Adipose tissue (tissue), 3 donors: ENCODE measurements around the gene SYT8. TPM values are rescaled to one million over a fixed set of nuclear protein-coding genes. Genes with fewer than 3 reads are reported as not detected.

Experiments
- H3K27ac ChIP-seq: one replicate; pipeline ENCODE4 v1.5.1; 2013; ENCODE audit warnings: low read depth, low read length
- WGBS, 3 donors: extraction: QIAGEN DNeasy Blood & Tissue Kit; methylation state at CpG; one replicate each; pipeline ENCODE4 v1.1.7; 2013; 5-methylcytosine and 5-hydroxymethylcytosine counted together
- polyA plus RNA-seq, 3 donors: library from polyadenylated mRNA; stranded (reverse); fragments of 200-250 nt; gene quantifications; one replicate each; pipeline ENCODE4 v1.2.3, GENCODE V29; 2013
- donor health status: healthy with polysubstance abuse.
- donor health status: Bipolar disorder and iron deficiency.
- donor health status: healthy.

Gene SYT8
- polyA plus RNA-seq, 3 donors: 0.31 to 7.6 TPM; not detected in 1

DNA sequence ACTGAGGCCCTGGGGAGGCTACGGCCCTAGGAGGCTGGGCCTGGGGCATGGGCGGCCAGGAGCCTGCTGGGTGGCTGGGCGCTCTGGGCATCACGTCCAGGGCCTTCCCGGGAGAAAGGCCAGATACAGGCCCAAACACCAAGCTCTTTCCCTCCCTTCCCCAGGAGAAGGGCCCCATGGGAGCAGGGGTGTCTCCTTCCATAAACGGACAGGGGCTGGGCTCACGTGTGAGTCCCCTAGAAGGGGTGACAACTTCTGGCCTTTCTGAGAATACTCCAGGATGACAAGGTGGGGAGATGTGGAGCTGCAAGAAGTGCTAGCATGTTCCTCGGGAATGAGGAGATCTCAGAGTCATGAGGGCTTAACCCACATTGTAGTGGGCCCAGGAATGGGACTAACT, 19.5 kb upstream of the SYT8 start:
- WGBS, 3 donors: 82 to 94% (median 89%) methylated on average over 8 of the region's 8 CpGs

DNA sequence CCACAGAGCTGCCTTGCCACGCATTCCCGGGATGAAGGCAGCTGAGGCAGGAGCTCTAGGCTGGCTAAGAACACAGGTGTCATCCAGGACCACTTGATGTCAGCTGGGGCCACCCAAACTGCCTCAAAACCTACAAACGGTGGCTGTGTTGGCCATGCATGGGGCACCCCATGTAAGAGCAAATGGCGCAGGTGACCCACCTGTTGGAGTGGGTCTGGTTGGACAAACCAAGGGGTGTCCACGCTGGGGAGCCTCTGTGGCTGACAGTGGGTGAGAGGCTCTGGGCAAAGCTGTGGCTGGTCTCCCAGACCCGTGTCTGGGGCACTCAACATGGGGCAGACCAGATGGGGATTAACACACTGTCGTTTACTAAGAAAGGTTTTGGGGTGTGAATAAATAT, 19.0 kb upstream of the SYT8 start:
- 86 to 88% (median 87%) methylated on average over 7 of the region's 7 CpGs for WGBS, 3 donors
- H3K27ac ChIP-seq: no peak overlapping the region

More for the DNA sequence above, 19.5 kb upstream of the SYT8 start:
- no peak overlapping the region for H3K27ac ChIP-seq

DNA sequence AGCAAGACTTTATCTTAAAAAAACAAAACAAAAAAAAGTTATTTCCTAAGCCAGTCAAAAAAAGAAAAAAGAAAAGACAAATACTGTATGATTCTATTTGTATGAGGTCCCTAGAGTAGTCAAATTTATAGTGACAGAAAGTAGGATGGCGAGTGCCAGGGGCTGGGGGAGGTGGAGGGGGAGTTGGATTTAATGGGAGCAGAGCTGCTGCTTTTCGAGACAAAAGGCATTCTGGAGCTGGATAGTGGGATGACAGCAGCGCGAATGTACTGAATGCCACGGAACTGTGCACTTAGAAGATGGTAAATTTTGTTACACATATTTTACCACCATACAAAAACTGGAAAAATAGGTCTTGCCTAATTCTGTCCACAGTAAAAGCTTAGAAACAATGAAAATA, 17.8 kb upstream of the SYT8 start:
- H3K27ac ChIP-seq: no peak overlapping the region

DNA sequence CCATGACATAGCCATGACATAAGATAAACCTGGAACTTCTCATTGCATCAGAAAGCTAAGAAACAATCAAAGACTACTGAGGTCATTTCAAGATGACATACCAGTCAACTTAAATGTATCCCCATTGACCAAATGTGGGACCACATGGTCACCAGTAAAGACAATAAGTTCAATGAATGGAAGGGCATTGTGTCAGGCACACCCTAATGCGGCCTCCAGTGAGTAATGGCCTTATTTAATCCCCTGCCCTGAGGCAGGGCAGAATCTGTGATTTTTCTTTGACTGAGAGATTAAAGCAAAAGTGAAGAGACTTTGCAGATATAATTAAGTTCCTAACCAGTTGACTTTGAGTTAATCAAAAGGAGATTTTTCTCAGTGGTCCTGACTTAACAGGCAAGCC, 17.3 kb upstream of the SYT8 start:
- WGBS, 3 donors: 78 to 94% (median 85%) methylated on average over 1 of the region's 1 CpG
- no peak overlapping the region for H3K27ac ChIP-seq

More for the DNA sequence above, 17.8 kb upstream of the SYT8 start:
- WGBS, 3 donors: 82 to 92% (median 89%) methylated on average over 5 of the region's 5 CpGs

DNA sequence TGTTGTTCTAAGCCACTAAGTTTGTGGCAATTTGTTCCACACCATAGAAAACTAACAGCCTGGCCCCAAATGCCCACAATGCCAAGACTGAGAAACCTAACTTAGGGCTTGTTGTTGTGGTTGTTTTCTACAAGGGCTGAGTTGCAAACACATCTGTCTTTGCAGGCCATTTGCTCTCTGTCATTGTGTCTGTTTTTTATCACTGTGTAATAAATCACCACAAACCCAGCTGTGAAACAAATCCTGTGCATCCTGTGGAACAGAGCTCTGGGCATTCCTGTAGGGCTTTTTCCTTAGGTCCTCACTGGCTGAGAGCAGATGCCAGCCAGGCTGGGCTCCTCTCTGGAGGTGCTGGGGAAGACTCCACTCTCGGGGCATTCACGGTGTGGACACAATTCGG, 15.7 kb upstream of the SYT8 start:
- H3K27ac ChIP-seq: no peak overlapping the region
- 58 to 97% (median 80%) methylated on average over 3 of the region's 3 CpGs for whole genome bisulfite sequencing, 3 donors

DNA sequence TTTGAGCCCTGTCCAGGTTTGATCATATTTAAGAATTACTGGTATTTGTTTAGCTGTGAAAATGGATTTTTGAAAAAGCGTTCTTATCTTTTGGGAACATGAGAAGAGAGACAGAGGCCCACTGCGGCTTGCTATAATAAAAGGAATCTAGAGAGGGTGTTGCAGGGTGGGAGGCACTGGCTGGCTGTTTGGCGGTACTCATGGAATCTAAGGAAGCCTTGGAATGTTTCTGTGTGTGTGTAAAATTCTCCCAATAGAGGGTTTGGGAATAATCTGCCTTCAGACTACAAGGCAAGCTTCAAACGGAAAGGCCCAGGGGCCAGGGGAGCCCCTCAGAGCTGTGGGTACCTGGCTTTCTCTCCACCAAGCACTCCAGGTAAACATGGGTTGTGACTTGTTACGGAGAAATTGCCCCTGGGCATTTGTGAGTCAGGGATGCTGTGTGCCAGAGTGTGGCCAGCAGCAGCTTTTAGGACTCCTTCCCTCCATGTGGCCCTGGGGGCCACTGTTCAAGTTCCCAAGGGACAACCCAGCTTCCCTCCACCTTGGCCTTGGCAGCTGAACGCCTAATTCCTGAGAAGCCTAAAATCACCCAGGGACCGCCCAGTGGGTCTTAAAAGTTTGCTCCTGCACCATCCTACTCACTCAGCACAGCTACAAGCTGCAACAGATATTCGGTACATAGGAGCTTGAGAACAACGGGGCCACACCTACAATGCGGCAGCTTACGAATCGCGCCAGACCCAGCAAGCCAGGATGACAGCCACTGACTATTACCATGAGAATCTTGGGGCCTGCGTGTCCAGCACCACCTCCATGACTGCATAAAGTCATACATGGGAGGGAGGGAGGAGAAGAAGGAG, 14.1 kb upstream of the SYT8 start:
- no peak overlapping the region for H3K27ac ChIP-seq
- WGBS, 3 donors: 87% methylated on average over 14 of the region's 14 CpGs

DNA sequence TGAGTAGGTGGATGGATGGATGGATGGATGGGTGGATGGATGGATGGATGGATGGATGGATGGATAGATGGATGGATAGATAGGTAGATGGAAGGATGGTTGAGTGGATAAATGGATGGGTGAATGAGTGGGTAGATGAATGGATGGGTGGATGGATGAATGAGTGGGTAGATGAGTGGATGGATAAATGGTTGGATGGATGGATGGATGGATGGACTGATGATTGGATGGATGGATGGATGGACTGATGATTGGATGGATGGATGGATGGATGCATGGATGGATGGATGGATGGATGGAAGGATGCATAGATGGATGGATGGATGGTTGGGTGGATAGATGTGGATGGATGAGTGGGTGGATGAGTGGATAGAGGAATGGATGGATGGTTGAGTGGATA, 13.2 kb upstream of the SYT8 start:
- H3K27ac ChIP-seq: no peak overlapping the region

DNA sequence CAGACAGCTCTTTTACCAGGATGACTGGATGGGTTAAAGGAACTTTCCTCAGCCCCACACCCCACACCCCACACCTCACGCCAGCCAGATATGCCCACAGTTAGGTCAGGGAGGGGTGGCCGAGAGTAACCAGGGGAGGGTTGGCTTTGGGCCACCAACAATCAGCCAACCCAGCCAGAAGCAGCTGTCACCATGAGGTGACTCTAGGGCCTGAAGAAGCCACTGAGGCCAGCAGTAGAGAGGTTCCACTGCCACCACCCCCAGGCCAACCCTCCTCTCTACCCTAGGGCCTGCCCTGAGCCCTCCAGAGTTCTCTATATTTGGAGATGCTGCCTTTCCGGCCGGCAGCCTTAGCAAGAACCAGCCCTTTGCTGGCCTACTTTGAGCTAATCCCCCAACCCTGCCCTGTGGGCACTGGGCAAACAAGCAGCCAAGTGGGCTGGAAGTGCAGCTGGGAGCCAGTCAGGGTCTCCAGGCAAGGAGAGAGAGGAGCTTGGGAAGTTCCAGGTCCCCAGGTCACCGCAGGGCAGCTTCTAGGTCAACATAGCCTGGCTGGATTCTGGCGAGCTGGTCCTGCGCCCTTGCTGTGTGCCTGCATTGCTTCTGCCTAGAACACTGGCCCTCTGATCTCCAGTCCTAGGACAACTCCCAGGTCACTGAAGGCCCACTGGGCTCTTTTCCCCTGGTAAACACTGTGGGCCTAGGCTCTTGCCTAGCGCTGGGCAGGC, 12.0 kb upstream of the SYT8 start:
- WGBS, 3 donors: 78 to 93% (median 83%) methylated on average over 8 of the region's 8 CpGs
- H3K27ac ChIP-seq: no peak overlapping the region

DNA sequence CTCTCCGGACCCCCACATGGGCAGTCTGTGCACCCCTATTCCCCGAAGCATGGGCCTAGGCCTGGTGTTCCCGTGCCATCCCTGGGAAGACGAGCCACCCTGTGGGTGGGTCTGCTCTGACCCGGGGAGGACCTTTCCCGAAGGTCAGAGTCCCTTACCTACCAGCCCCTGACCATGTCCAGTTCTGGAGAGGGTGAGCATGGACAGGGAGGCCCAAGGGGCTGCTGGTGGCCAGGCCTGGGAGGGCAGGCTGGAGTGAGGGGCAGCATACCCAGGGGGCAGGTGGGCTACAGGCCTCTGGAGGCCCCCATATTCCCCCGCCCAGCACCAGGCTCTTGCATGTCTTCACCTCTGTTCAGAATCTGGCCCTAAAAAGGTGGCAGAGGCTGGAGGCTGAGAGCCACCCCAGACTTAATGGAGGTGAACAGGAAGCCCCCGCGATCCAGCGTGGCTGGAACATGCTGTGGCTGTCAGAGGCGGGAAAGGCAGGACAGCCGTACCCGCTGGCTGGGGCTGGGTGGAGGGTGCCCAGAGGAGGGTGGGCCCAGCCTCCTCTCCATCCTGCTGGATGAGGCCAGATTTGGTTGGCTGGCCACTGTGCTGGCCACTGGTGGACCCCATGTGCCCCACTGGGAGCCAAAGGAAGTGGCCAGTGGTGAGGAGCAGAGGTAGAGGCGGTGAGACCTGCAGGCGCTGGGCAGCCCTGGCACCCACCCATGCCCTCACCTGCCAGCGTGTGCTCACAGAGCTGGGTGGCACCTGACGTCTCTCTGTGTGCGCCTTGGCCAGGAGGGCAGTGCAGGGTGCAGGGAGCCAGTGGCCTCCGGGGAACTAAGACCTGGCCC, 11.2 kb upstream of the SYT8 start:
- WGBS, 3 donors: 89 to 92% (median 92%) methylated on average over 19 of the region's 19 CpGs

DNA sequence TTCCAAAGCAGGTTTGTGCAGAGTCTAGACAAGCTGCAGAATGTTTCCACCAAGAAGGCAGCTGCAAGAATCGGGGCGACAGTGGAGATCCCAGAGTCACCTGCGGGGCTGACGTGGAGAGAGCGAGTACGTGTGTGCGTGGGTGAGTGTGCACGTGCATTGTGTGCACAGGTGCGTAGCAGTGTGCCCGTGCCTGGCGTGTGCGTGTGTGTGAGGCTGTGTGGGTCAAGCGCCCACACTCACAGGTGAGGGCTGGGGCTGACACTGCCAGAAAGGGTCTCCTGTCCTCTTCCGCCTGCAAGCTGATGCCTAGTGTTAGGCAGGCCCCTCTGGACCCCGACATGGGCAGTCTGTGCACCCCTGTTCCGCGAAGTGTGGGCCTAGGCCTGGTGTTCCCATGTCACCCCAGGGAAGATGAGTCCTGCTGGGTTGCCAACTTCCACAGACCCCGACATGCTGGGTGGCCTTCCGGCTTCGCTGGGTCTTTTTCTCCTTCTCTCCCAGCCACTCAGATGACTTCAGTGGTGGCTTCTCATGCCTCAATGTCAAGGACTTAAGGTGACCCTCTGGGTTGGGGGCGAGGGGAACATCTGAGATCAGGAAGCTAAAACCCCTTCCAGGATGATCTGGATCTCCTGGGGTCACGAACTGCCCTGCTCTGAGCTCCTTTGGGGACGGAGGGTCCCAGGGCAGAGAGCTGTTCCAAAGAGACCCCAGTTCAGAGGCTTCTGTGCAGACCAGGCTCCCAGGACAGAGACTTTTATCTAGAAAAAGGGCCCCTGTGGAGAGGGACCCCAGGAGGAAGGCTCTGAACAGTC, 10.4 kb upstream of the SYT8 start:
- H3K27ac ChIP-seq: no peak overlapping the region
- WGBS, 3 donors: 88 to 93% (median 91%) methylated on average over 23 of the region's 23 CpGs

More for the DNA sequence above, 11.2 kb upstream of the SYT8 start:
- H3K27ac ChIP-seq: no peak overlapping the region

DNA sequence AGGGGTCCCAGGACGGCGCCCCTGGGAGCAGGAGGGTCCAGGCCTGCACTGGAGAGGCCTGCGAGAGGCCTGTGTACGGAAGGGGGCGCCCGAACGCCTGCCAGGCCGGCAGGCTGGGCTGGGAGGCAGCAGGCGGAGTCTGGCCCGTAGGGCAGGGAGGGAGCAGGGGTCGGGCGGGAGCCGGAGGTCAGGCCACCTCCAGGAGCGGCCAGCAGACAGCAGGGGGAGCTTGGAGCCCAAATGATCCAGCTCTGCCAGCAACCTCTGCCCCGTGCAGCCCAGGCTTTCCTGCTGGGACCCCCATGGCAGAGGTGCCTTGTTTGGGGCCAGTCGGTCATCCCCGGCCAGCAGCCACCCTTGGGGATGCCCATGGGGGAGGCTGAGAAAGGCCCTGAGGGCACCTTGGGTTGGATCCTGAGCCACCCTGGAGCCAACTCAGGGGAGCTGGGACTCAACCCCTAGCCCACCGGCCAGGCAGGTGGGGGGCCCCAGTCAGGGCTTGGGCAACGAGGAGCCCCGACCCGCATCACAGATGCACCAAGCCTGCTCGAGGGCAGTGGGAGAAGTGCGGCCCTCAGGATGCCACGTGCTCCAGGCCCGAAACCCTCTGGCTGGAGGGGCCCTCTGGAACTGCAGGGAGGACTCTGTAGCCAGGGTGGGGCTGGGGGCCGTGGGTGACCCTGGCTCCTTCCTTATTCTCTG, 9.6 kb upstream of the SYT8 start:
- no peak overlapping the region for H3K27ac ChIP-seq
- WGBS, 3 donors: 54 to 58% (median 57%) methylated on average over 18 to 26 of the region's 26 CpGs

DNA sequence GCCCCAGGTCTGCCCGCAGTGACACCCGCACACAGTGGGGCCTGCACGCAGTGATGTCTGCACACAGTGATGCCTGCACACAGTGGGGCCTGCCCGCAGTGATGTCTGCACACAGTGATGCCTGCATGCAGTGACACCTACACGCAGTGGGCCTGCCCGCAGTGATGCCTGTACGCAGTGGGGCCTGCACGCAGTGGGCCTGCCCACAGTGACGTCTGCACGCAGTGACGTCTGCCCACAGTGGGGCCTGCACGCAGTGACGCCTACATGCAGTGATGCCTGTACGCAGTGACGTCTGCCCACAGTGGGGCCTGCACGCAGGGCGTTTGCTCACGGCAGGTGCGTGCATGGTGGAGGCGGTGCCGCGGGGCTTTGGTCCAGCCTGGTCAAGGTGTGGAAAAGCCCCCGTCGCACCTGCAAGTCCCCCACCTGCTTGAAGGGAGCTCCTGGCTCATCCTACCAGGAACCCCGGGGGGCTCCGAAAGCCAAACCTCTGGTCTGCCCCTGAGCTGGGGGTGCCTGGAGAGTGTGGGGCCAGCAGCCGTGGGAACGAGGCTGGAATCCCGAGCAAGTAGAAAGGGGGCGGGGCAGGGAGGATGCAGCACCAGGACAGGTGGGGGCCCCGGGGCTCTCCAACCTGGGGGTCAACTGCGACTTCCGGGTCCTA, 8.9 kb upstream of the SYT8 start:
- no peak overlapping the region for H3K27ac ChIP-seq
- 91 to 95% (median 94%) methylated on average over 31 to 33 of the region's 33 CpGs for WGBS, 3 donors

DNA sequence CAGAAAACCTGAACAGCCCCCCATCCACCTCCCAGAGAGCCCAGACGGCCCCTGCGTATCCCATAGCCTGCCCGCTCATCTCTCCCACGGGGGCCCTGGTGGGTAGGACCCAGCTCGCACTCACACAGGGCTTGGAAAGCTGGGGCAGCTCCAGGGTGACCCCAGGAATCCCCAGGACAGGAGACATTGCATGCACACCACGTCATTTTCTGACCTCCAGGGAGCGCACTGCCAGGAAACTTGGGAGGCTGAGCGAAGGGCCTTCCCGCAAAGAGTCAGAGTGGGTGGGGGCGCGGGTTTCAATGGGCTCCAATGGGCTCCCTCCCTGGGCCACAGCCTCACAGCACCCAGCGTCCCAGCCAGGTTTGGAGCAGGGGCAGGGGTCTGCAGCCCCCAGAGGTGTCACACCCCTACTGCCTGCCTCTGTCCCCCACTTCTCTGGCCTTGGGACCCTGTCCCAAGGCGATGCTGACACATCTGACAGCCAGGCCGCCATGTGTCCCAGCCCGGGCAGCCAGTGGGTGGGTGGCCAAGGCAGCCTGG, 8.2 kb upstream of the SYT8 start:
- 62 to 76% (median 69%) methylated on average over 15 of the region's 15 CpGs for WGBS, 3 donors
- H3K27ac ChIP-seq: no peak overlapping the region

DNA sequence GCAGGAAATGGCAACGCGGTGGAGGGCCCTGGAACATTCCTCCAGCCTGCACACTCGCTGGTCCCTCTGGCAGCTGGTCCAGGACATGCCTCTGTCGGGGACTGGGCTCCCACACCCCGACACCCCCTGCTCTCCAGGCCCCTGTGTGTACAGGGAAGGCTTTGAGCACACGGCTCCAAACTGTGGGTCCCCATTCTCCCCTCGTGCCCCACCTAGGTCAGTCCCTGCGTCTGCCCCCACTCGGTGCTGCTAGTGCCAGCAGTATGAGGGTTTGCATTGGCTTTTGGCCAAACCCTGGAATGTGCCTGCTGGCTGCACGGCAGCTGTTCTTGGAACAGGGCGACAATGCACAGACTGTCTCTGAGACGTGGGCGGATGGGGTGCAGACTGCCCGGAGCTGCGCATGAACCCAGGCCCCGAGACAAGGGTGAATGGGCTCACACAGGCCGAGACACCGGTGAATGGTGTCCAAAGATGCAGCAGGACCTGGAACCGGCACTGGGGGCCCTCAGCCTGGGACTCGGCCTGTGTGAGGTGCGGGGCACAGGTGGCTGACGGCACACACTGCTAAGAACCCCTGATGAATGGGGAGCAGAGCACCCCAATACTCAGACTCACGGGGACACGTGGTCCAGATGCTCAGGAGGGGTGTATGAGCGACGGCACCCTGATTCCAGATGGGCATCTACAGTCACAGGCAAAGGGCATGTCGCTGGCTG, 7.5 kb upstream of the SYT8 start:
- no peak overlapping the region for H3K27ac ChIP-seq
- 39 to 74% (median 68%) methylated on average over 27 of the region's 27 CpGs for WGBS, 3 donors

DNA sequence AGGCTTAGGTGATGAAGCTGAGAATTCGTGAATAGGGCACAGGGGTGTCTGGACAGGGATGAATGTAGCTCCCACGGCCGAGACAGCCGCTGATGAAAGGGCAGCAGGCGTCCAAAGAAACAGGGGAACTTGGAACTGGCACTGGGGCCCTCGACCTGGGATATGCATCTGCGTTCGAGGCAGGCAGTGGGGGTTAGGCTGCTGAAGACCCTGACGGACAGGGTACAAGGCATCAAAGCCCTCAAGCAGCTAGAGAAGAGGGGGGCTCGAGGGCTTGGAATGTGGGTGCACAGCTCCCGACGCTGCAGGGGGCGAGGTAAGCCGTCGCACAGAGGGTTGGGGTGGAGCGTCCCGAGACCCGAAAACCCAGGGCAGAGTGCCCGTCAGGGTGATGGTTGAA, 6.9 kb upstream of the SYT8 start:
- H3K27ac ChIP-seq: no peak overlapping the region
- 84 to 89% (median 86%) methylated on average over 19 of the region's 19 CpGs for WGBS, 3 donors

DNA sequence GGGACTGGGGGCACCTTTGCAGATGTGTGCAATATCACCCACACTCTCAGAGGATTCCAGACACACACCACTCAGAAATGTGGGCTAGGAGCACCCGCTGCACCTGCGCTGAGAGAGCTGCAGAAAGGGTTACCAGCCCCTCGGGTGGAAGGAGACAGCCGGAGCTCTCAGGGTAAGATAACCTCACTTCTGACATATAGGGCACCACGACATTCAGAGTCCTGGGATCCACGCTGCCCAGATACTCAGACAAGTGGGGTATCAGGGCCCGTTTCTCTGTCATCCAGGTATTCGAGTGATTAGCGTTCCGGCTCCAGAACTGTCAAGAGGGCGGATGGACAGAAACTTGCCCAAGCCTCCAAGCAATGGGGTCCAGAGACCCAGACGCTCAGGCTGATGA, 6.2 kb upstream of the SYT8 start:
- WGBS, 3 donors: 84 to 89% (median 84%) methylated on average over 12 of the region's 12 CpGs
- H3K27ac ChIP-seq: no peak overlapping the region
